ENCODE data around the gene FAM221B. TPM values are rescaled to one million over a fixed set of nuclear protein-coding genes. Genes with fewer than 3 reads are reported as not detected.

FAM221B gene
- total and polyA plus RNA-seq, 9 of the 15 experiments (the other 6 are each of a cell fraction or from before 2014, with no cell fraction given): 0.01 TPM; not detected in 8

Small RNA genes within 50 kb of the gene (small RNA-seq; reads per million reads assigned to genes)
- gene HINT2: 0.22 reads per million

Other genes starting within 250 kb of the FAM221B start
Only the 7 nearest of the 22 such genes appear.
- gene MSMP, start 74.5 kb downstream of the FAM221B start, total RNA-seq (2014; rRNA removed): not detected in 2 replicates
- gene MSMP, start 74.5 kb downstream of the FAM221B start, total RNA-seq (2014; rRNA removed; fragmentation: Illumina TruSeq; extraction: Trizol): not detected in 2 replicates
- gene MSMP, start 74.5 kb downstream of the FAM221B start, total RNA-seq (2015; rRNA removed; fragmentation: Illumina TruSeq; extraction: Trizol): not detected in 2 replicates
- 0.60 and 0.87 TPM in 2 replicates for gene MSMP, start 74.5 kb downstream of the FAM221B start, total RNA-seq (2021)
- not detected in 2 replicates for gene MSMP, start 74.5 kb downstream of the FAM221B start, polyA plus RNA-seq (2011; rRNA removed)
- gene MSMP, start 74.5 kb downstream of the FAM221B start, polyA plus RNA-seq (2014; fragmentation: Illumina TruSeq; extraction: Trizol): not detected in 2 replicates
- gene MSMP, start 74.5 kb downstream of the FAM221B start, polyA plus RNA-seq (2014; fragmentation: Nextera tagmentation; extraction: Ambion mirVana): not detected
- not detected in 2 replicates for gene MSMP, start 74.5 kb downstream of the FAM221B start, polyA plus RNA-seq (2014; rRNA removed)
- 2.8 and 4.9 TPM in 2 replicates for gene NPR2, start 37.1 kb downstream of the FAM221B start, total RNA-seq (2014; rRNA removed)
- gene NPR2, start 37.1 kb downstream of the FAM221B start, total RNA-seq (2014; rRNA removed; fragmentation: Illumina TruSeq; extraction: Trizol): 3.6 and 3.7 TPM in 2 replicates
- 4.7 and 5.5 TPM in 2 replicates for gene NPR2, start 37.1 kb downstream of the FAM221B start, total RNA-seq (2015; rRNA removed; fragmentation: Illumina TruSeq; extraction: Trizol)
- gene NPR2, start 37.1 kb downstream of the FAM221B start, total RNA-seq (2021): 6.0 and 6.9 TPM in 2 replicates
- gene NPR2, start 37.1 kb downstream of the FAM221B start, polyA plus RNA-seq (2011; rRNA removed): 12.9 and 14.5 TPM in 2 replicates
- gene NPR2, start 37.1 kb downstream of the FAM221B start, polyA plus RNA-seq (2014; fragmentation: Illumina TruSeq; extraction: Trizol): 6.2 and 7.3 TPM in 2 replicates
- 1 to 10 TPM; 2.4 to 6.4 TPM for gene NPR2, start 37.1 kb downstream of the FAM221B start, polyA plus RNA-seq (2014; fragmentation: Nextera tagmentation; extraction: Ambion mirVana)
- 5.5 and 10.5 TPM in 2 replicates for gene NPR2, start 37.1 kb downstream of the FAM221B start, polyA plus RNA-seq (2014; rRNA removed)
- 0.14 and 0.53 TPM in 2 replicates for gene SPAG8, start 16.5 kb downstream of the FAM221B start, total RNA-seq (2014; rRNA removed)
- gene SPAG8, start 16.5 kb downstream of the FAM221B start, total RNA-seq (2014; rRNA removed; fragmentation: Illumina TruSeq; extraction: Trizol): 0.18 and 0.67 TPM in 2 replicates
- 0.30 and 0.47 TPM in 2 replicates for gene SPAG8, start 16.5 kb downstream of the FAM221B start, total RNA-seq (2015; rRNA removed; fragmentation: Illumina TruSeq; extraction: Trizol)
- 0.36 and 0.40 TPM in 2 replicates for gene SPAG8, start 16.5 kb downstream of the FAM221B start, total RNA-seq (2021)
- 0.21 and 0.27 TPM in 2 replicates for gene SPAG8, start 16.5 kb downstream of the FAM221B start, polyA plus RNA-seq (2011; rRNA removed)
- 0.22 and 0.36 TPM in 2 replicates for gene SPAG8, start 16.5 kb downstream of the FAM221B start, polyA plus RNA-seq (2014; fragmentation: Illumina TruSeq; extraction: Trizol)
- gene SPAG8, start 16.5 kb downstream of the FAM221B start, polyA plus RNA-seq (2014; fragmentation: Nextera tagmentation; extraction: Ambion mirVana): under 1 TPM; 0.03 to 0.46 TPM
- 0.17 and 0.40 TPM in 2 replicates for gene SPAG8, start 16.5 kb downstream of the FAM221B start, polyA plus RNA-seq (2014; rRNA removed)
- 39.5 and 65.1 TPM in 2 replicates for gene HINT2, start 13.7 kb downstream of the FAM221B start, total RNA-seq (2014; rRNA removed)
- gene HINT2, start 13.7 kb downstream of the FAM221B start, total RNA-seq (2014; rRNA removed; fragmentation: Illumina TruSeq; extraction: Trizol): 27.9 and 30.3 TPM in 2 replicates
- 23.6 and 23.7 TPM in 2 replicates for gene HINT2, start 13.7 kb downstream of the FAM221B start, total RNA-seq (2015; rRNA removed; fragmentation: Illumina TruSeq; extraction: Trizol)
- 34.2 and 40.5 TPM in 2 replicates for gene HINT2, start 13.7 kb downstream of the FAM221B start, total RNA-seq (2021)
- gene HINT2, start 13.7 kb downstream of the FAM221B start, polyA plus RNA-seq (2011; rRNA removed): 27.2 and 33.7 TPM in 2 replicates
- 33.2 and 35.0 TPM in 2 replicates for gene HINT2, start 13.7 kb downstream of the FAM221B start, polyA plus RNA-seq (2014; fragmentation: Illumina TruSeq; extraction: Trizol)
- gene HINT2, start 13.7 kb downstream of the FAM221B start, polyA plus RNA-seq (2014; fragmentation: Nextera tagmentation; extraction: Ambion mirVana): 1 to 10 TPM; 5.6 to 6.2 TPM
- 44.1 and 49.9 TPM in 2 replicates for gene HINT2, start 13.7 kb downstream of the FAM221B start, polyA plus RNA-seq (2014; rRNA removed)
- gene TMEM8B, start 496 bp upstream of the FAM221B start, total RNA-seq (2014; rRNA removed): 0.57 and 1.1 TPM in 2 replicates
- gene TMEM8B, start 496 bp upstream of the FAM221B start, total RNA-seq (2014; rRNA removed; fragmentation: Illumina TruSeq; extraction: Trizol): 0.11 and 0.19 TPM in 2 replicates
- 0.36 and 0.38 TPM in 2 replicates for gene TMEM8B, start 496 bp upstream of the FAM221B start, total RNA-seq (2015; rRNA removed; fragmentation: Illumina TruSeq; extraction: Trizol)
- 1.3 and 2.2 TPM in 2 replicates for gene TMEM8B, start 496 bp upstream of the FAM221B start, total RNA-seq (2021)
- gene TMEM8B, start 496 bp upstream of the FAM221B start, polyA plus RNA-seq (2011; rRNA removed): 1.2 and 3.6 TPM in 2 replicates
- gene TMEM8B, start 496 bp upstream of the FAM221B start, polyA plus RNA-seq (2014; fragmentation: Illumina TruSeq; extraction: Trizol): 1.1 and 1.7 TPM in 2 replicates
- gene TMEM8B, start 496 bp upstream of the FAM221B start, polyA plus RNA-seq (2014; fragmentation: Nextera tagmentation; extraction: Ambion mirVana): under 1 TPM; 0.01 to 0.06 TPM
- gene TMEM8B, start 496 bp upstream of the FAM221B start, polyA plus RNA-seq (2014; rRNA removed): 1.6 TPM in 2 replicates
- not detected in 2 replicates for gene OR13J1, start 41.7 kb upstream of the FAM221B start, total RNA-seq (2014; rRNA removed)
- gene OR13J1, start 41.7 kb upstream of the FAM221B start, total RNA-seq (2014; rRNA removed; fragmentation: Illumina TruSeq; extraction: Trizol): not detected in 2 replicates
- not detected in 2 replicates for gene OR13J1, start 41.7 kb upstream of the FAM221B start, total RNA-seq (2015; rRNA removed; fragmentation: Illumina TruSeq; extraction: Trizol)
- not detected in 2 replicates for gene OR13J1, start 41.7 kb upstream of the FAM221B start, total RNA-seq (2021)
- gene OR13J1, start 41.7 kb upstream of the FAM221B start, polyA plus RNA-seq (2011; rRNA removed): not detected in 2 replicates
- not detected in 2 replicates for gene OR13J1, start 41.7 kb upstream of the FAM221B start, polyA plus RNA-seq (2014; fragmentation: Illumina TruSeq; extraction: Trizol)
- gene OR13J1, start 41.7 kb upstream of the FAM221B start, polyA plus RNA-seq (2014; fragmentation: Nextera tagmentation; extraction: Ambion mirVana): not detected
- not detected in 2 replicates for gene OR13J1, start 41.7 kb upstream of the FAM221B start, polyA plus RNA-seq (2014; rRNA removed)
- not detected in 2 replicates for gene HRCT1, start 77.5 kb upstream of the FAM221B start, total RNA-seq (2014; rRNA removed)
- gene HRCT1, start 77.5 kb upstream of the FAM221B start, total RNA-seq (2014; rRNA removed; fragmentation: Illumina TruSeq; extraction: Trizol): not detected in 2 replicates
- gene HRCT1, start 77.5 kb upstream of the FAM221B start, total RNA-seq (2015; rRNA removed; fragmentation: Illumina TruSeq; extraction: Trizol): not detected in 2 replicates
- gene HRCT1, start 77.5 kb upstream of the FAM221B start, total RNA-seq (2021): not detected in 2 replicates
- gene HRCT1, start 77.5 kb upstream of the FAM221B start, polyA plus RNA-seq (2011; rRNA removed): 0.08 and 0.40 TPM in 2 replicates
- gene HRCT1, start 77.5 kb upstream of the FAM221B start, polyA plus RNA-seq (2014; fragmentation: Illumina TruSeq; extraction: Trizol): not detected in 2 replicates
- not detected for gene HRCT1, start 77.5 kb upstream of the FAM221B start, polyA plus RNA-seq (2014; fragmentation: Nextera tagmentation; extraction: Ambion mirVana)
- not detected in 2 replicates for gene HRCT1, start 77.5 kb upstream of the FAM221B start, polyA plus RNA-seq (2014; rRNA removed)

Measured in K562 (cell line).